T-helper 17 cell (primary cell): Measurements from ENCODE around the gene LRRC26. TPM values are rescaled to one million over a fixed set of nuclear protein-coding genes. Genes with fewer than 3 reads are reported as not detected.

Experiments
- ATAC-seq: fragments of 150-1000 bp; cut with Tn5 transposase; 2 replicates; pipeline ENCODE4 v1.10.0; 2021; ENCODE audit warnings: mild to moderate bottlenecking, moderate library complexity
- DNase-seq, 3 donors: peaks; one replicate each; pipeline versions ENCODE4 v3.0.0 to v3.0.0-alpha.2; 2020 to 2021
- H3K9me3 ChIP-seq: one replicate; pipeline ENCODE4 v1.7.0; 2013; ENCODE audit warnings: low read length, mild to moderate bottlenecking; ENCODE audit not compliant: control insufficient read depth, poor library complexity, severe bottlenecking
- H3K27ac Mint-ChIP-seq: one replicate; pipeline ENCODE4 v1.8.0; 2022; ENCODE audit warnings: mild to moderate bottlenecking, moderate library complexity, mixed read lengths
- H3K27me3 Mint-ChIP-seq: one replicate; pipeline ENCODE4 v1.8.0; 2022; ENCODE audit warnings: mixed read lengths
- H3K36me3 Mint-ChIP-seq: one replicate; pipeline ENCODE4 v1.8.0; 2022; ENCODE audit warnings: low read depth, mixed read lengths
- H3K4me1 Mint-ChIP-seq: one replicate; pipeline ENCODE4 v1.8.0; 2022; ENCODE audit warnings: mild to moderate bottlenecking, mixed read lengths
- H3K4me3 Mint-ChIP-seq: one replicate; pipeline ENCODE4 v1.8.0; 2022; ENCODE audit warnings: mild to moderate bottlenecking, moderate library complexity, mixed read lengths
- total RNA-seq, 4 donors: library from RNA in 2 of 4; stranded (reverse) in 2 of 4; gene quantifications; one replicate each; pipeline ENCODE4 v1.2.3 and lab custom pipeline; 2022 to 2026

LRRC26 gene
- total RNA-seq, 2 donors from 2014 or later, result not detected

- peaks cover 36% of the 10 kb centered on the region for H3K4me1 Mint-ChIP-seq
- H3K27me3 Mint-ChIP-seq, result no peaks in the 10 kb centered on the region
- peaks cover 5% of the 10 kb centered on the region for H3K36me3 Mint-ChIP-seq
- peak within 1 kb of the TSS; percentile 91 for H3K4me3 Mint-ChIP-seq
- H3K9me3 ChIP-seq, result no peaks in the 10 kb centered on the region
- ATAC-seq, result peak; percentile 53
- peak within 1 kb of the TSS; percentile 93 for H3K27ac Mint-ChIP-seq
- DNase-seq, result peak; percentile 86 to 93 (median 88)
Measured at GRCh38 chr9:137205126-137206069, 35.5 kb upstream of the LRRC26 start, which contains the start of the genes NDOR1 and TMEM203. TSS of gene NDOR1 (plus strand) at chr9:137205700. CDS start at chr9:137205778, 78 bp downstream. TSS of gene TMEM203 (minus strand) at chr9:137205648. CDS start at chr9:137205414, 234 bp downstream.

GRCh38 chr9:137204731-137205125 is 34.9 kb upstream of the LRRC26 start:
- no peaks in the 10 kb centered on the region for H3K9me3 ChIP-seq
- Mint-ChIP-seq H3K36me3 (peaks cover 5% of the 10 kb centered on the region), H3K4me3 (peak overlapping the region; percentile 91), H3K27me3 (no peaks in the 10 kb centered on the region), H3K4me1 (peaks cover 36% of the 10 kb centered on the region), H3K27ac (peak overlapping the region; percentile 93)
- DNase-seq, result no peak
- ATAC-seq, result no peak

GRCh38 chr9:137202966-137203365 is 33.1 kb upstream of the LRRC26 start:
- no peaks in the 10 kb centered on the region for H3K9me3 ChIP-seq
- H3K4me1 Mint-ChIP-seq, result peaks cover 36% of the 10 kb centered on the region
- H3K27me3 Mint-ChIP-seq, result no peaks in the 10 kb centered on the region
- peak overlapping the region; percentile 61 for H3K27ac Mint-ChIP-seq
- H3K4me3 Mint-ChIP-seq, result no peak overlapping the region
- DNase-seq (no peak), ATAC-seq (no peak)
- H3K36me3 Mint-ChIP-seq, result peaks cover 5% of the 10 kb centered on the region

GRCh38 chr9:137201205-137201868 is 31.5 kb upstream of the LRRC26 start:
- H3K27ac Mint-ChIP-seq, result peak overlapping the region; percentile 79
- H3K27me3 Mint-ChIP-seq, result no peaks in the 10 kb centered on the region
- no peaks in the 10 kb centered on the region for H3K36me3 Mint-ChIP-seq
- peak overlapping the region; percentile 91 for H3K4me3 Mint-ChIP-seq
- no peaks in the 10 kb centered on the region for H3K9me3 ChIP-seq
- ATAC-seq (no peak), DNase-seq (no peak)
- peaks cover 24% of the 10 kb centered on the region for H3K4me1 Mint-ChIP-seq

- no peaks in the 10 kb centered on the region for H3K27me3 Mint-ChIP-seq
- peaks cover 19% of the 10 kb centered on the region for H3K4me1 Mint-ChIP-seq
- no peaks in the 10 kb centered on the region for H3K36me3 Mint-ChIP-seq
- peak; percentile 97 for ATAC-seq
- no peaks in the 10 kb centered on the region for H3K9me3 ChIP-seq
- peak; percentile 96 to 97 (median 96) for DNase-seq
- H3K27ac Mint-ChIP-seq, result peak within 1 kb of the TSS; percentile 79
- H3K4me3 Mint-ChIP-seq, result peak within 1 kb of the TSS; percentile 91
Measured at GRCh38 chr9:137200311-137201204, 30.7 kb upstream of the LRRC26 start, which contains the start of gene TPRN. TSS of gene TPRN (minus strand) at chr9:137200741. CDS start at chr9:137200711, 30 bp downstream.

- no peak for ATAC-seq
- DNase-seq, result no peak
- H3K4me3 Mint-ChIP-seq, result peak overlapping the region; percentile 86
- no peaks in the 10 kb centered on the region for H3K36me3 Mint-ChIP-seq
- no peaks in the 10 kb centered on the region for H3K27me3 Mint-ChIP-seq
- no peak overlapping the region for H3K27ac Mint-ChIP-seq
- peaks cover 17% of the 10 kb centered on the region for H3K4me1 Mint-ChIP-seq
- H3K9me3 ChIP-seq, result no peaks in the 10 kb centered on the region
Measured at GRCh38 chr9:137199411-137200121, 29.7 kb upstream of the LRRC26 start.

- H3K27ac Mint-ChIP-seq, result no peak overlapping the region
- no peaks in the 10 kb centered on the region for H3K36me3 Mint-ChIP-seq
Measured at GRCh38 chr9:137198902-137199283, 29.0 kb upstream of the LRRC26 start.

DNA sequence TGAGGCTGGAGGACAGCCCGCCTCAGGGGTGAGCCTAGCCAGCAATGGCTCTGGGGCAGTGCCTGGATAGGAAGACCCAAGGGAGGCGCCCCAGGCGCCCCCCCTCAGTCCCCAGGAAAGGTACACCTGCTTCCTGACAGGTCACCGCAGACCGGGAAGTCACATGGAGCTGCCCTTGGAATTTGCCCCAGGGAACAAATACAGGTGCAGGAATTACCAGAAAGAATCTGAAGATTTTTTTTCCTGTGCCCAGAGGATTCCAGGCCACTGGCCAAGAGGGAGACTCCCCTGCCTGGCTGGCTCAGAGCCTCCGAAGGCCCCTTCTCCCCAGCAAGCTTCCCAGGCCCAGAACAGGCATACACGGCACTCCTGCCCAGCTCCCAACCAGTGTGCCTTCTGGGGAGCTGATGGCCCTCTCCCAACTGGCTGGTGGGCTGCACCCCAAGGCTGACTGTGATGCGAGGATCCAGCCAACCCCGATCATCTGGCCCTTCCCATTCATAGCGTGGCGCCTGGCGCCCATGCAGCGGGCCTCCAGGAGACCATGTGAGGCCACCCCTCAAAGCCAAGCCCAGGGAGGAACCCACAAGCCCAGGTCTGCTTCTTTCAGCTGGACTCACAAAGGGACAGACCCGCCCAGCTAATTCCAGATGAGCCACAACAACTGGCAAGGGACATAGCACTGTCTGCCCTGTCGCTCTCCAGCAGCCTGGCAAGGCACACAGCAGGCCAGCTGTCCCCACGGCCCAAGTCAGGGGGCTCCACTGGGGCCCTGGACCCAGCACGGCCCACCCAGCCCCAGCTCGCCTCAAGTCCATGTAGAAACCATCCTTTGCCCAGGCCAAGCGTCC is 28.4 kb upstream of the LRRC26 start:
- Mint-ChIP-seq H3K4me3 (peak overlapping the region; percentile 1), H3K27ac (no peak overlapping the region), H3K27me3 (no peaks in the 10 kb centered on the region), H3K36me3 (no peaks in the 10 kb centered on the region), H3K4me1 (peaks cover 16% of the 10 kb centered on the region)
- no peaks in the 10 kb centered on the region for H3K9me3 ChIP-seq
- ATAC-seq (no peak), DNase-seq (no peak)

More at GRCh38 chr9:137198902-137199283, 29.0 kb upstream of the LRRC26 start:
- DNase-seq, result no peak
- no peaks in the 10 kb centered on the region for H3K9me3 ChIP-seq
- H3K27me3 Mint-ChIP-seq, result no peaks in the 10 kb centered on the region
- ATAC-seq, result no peak
- peaks cover 16% of the 10 kb centered on the region for H3K4me1 Mint-ChIP-seq
- H3K4me3 Mint-ChIP-seq, result peak overlapping the region; percentile 1

DNA sequence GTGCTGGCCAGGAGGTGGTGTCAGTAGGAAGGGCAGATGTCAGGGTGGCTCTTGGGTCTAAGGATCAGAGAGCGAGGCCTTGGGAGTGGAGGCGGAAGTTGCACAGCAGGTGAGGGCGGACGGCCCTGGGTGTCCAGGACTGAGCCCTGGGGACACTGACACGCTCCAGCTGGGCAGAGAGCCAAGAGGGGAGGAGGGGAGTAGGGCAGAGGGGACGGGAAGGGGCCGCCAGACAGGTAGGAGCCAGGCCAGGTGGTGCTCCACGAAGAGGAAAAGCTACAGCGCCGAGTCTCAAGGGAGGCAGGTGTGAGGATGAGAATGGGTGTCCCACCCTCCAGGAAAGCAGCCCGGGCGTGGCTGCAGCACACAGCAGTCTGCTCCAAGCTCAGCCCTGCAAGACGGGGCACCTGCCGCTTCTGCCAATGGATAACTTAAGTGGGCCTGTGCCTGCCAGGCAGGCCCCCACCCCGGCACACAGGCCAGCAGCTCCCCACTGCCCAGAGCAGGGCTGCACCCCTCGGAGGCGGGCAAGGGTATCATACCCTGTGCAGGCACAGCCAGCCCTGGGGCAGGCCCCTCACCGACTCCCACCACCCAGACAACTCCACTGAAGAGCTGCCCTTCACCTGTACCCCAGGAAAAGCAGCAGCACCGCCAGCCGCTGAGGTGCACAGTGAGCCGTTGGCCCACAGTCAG is 25.8 kb upstream of the LRRC26 start:
- H3K27ac Mint-ChIP-seq, result no peak overlapping the region
- peaks cover 8% of the 10 kb centered on the region for H3K4me1 Mint-ChIP-seq
- ATAC-seq, result no peak
- DNase-seq, result no peak
- no peaks in the 10 kb centered on the region for H3K36me3 Mint-ChIP-seq
- no peaks in the 10 kb centered on the region for H3K27me3 Mint-ChIP-seq
- no peaks in the 10 kb centered on the region for H3K9me3 ChIP-seq
- H3K4me3 Mint-ChIP-seq, result no peak overlapping the region

DNA sequence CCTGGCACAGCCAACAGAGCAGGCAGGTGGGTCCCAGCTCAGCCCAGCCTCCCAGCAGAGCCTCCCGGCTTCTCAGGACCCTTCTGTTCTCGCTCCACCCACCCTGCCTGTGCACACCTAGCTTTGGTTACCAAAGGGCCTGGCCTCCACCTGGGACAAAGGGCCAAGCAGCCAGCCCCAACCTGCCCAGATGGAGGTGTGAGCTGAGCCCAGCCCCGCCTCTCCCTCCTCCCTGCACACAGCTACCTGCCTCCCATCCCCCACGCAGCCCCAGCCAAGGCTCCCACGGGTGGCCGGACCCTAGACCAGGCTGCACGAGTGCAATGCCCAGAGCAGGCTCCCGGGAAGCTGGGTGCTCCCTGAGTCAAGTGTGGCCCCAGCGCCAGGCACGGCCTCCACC is 25.1 kb upstream of the LRRC26 start:
- DNase-seq (no peak), ATAC-seq (no peak)
- Mint-ChIP-seq H3K27ac (no peak overlapping the region), H3K36me3 (no peaks in the 10 kb centered on the region), H3K4me3 (no peak overlapping the region), H3K27me3 (no peaks in the 10 kb centered on the region), H3K4me1 (peaks cover 11% of the 10 kb centered on the region)
- H3K9me3 ChIP-seq, result no peaks in the 10 kb centered on the region

DNA sequence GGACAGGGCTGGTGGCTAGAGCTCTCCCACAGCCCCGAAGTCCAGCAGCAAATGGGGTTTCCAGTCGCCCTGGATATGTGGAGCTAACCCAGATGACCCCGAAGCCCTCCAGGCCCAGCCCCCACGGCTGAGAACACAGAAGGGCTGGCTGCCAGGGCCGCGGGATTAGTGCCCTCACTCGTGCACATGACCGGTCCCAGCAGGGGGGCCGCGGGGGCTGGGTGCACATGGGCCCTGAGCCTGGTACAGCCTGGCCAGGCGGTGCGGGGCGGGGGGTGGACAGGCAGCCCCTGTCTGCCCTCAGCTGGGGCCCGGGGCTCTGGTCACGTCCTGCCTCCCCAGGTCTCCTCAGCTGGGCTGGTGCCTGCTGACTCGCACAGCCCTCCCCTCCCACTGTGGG is 24.5 kb upstream of the LRRC26 start:
- DNase-seq (no peak), ATAC-seq (no peak)
- Mint-ChIP-seq H3K27ac (no peak overlapping the region), H3K27me3 (no peaks in the 10 kb centered on the region), H3K36me3 (no peaks in the 10 kb centered on the region), H3K4me3 (no peak overlapping the region), H3K4me1 (peaks cover 12% of the 10 kb centered on the region)
- no peaks in the 10 kb centered on the region for H3K9me3 ChIP-seq
